HG02610 (cell line): ENCODE data around the gene FEN1.
A peak's percentile ranks its signal among the peaks of the same experiment; 100 is the strongest.

Experiments used
- ATAC-seq: cut with Tn5 transposase; IDR thresholded peaks from one replicate; pipeline ENCODE4 v1.9.1; 2021; ENCODE audit warnings: mild to moderate bottlenecking, moderate library complexity; ENCODE audit not compliant: unreplicated experiment

FEN1 gene

GRCh38 chr11:61793083-61793828, 545 bp downstream of the FEN1 start:
- ATAC-seq: no peak

GRCh38 chr11:61793829-61794204, 1.1 kb downstream of the FEN1 start:
- ATAC-seq: no peak

GRCh38 chr11:61794579-61794978, 1.9 kb downstream of the FEN1 start:
- no peak for ATAC-seq

GRCh38 chr11:61795459-61795858, 2.7 kb downstream of the FEN1 start:
- ATAC-seq: no peak

- no peak for ATAC-seq
Observed at GRCh38 chr11:61795876-61796526, 3.3 kb downstream of the FEN1 start.

GRCh38 chr11:61797263-61797944, 4.7 kb downstream of the FEN1 start:
- ATAC-seq: no peak

GRCh38 chr11:61799665-61800284, 7.1 kb downstream of the FEN1 start:
- ATAC-seq: no peak

GRCh38 chr11:61800331-61801281, 7.9 kb downstream of the FEN1 start:
- ATAC-seq: no peak

GRCh38 chr11:61802605-61803004, 9.9 kb downstream of the FEN1 start:
- ATAC-seq: no peak

GRCh38 chr11:61803889-61804647, 11.4 kb downstream of the FEN1 start:
- ATAC-seq: no peak

- ATAC-seq: no peak
Observed at GRCh38 chr11:61805146-61805545, 12.4 kb downstream of the FEN1 start.

- ATAC-seq: no peak
Observed at GRCh38 chr11:61806785-61807184, 14.1 kb downstream of the FEN1 start.

- ATAC-seq: no peak
Observed at GRCh38 chr11:61810671-61811175, 18.0 kb downstream of the FEN1 start.

- no peak for ATAC-seq
Observed at GRCh38 chr11:61811831-61812230, 19.1 kb downstream of the FEN1 start.

GRCh38 chr11:61812736-61813411, 20.2 kb downstream of the FEN1 start:
- no peak for ATAC-seq

GRCh38 chr11:61814247-61814957, 21.7 kb downstream of the FEN1 start:
- no peak for ATAC-seq

GRCh38 chr11:61814958-61815789, 22.5 kb downstream of the FEN1 start:
- ATAC-seq: peak; percentile 50
